Right lobe of liver (tissue), 4 donors: ENCODE measurements around the gene TWIST2.

Source experiments
- CTCF ChIP-seq, 4 donors: fragments of 200-600 bp in 3 of 4; fragments of 450-650 bp in 1 of 4; IDR thresholded peaks; one replicate each; pipeline versions ENCODE4 v1.5.1 to v1.8.0; 2016 to 2022; ENCODE audit warnings: antibody characterized with exemption in 4 of 4, mild to moderate bottlenecking in 2 of 4
- POLR2A ChIP-seq: fragments of 450-650 bp; IDR thresholded peaks from one replicate; pipeline ENCODE4 v1.6.1; 2017; ENCODE audit warnings: antibody characterized with exemption, mild to moderate bottlenecking
- donor health status: DM: no; HTN: no; CAD: no.
- donor health status: DM: no; HTN: no; CAD: no.
- donor health status: DM: no; HTN: yes; CAD: no.

GRCh38 chr2:238929242-238930081, 81.6 kb downstream of the TWIST2 start:
- TF ChIP-seq CTCF (IDR thresholded peaks at IDR 0.05) = no peak
- TF ChIP-seq POLR2A = no peak
